Activated CD4-positive, alpha-beta T cell treated with anti-CD3 and anti-CD28 coated beads, Interleukin-2, amount 10 ng/mL, durations not matched to agents 7 days and 5 days (primary cell): Measurements from ENCODE around the gene YY1. TPM values are rescaled to one million over a fixed set of nuclear protein-coding genes. Genes with fewer than 3 reads are reported as not detected.

Experiments used
- CTCF ChIA-PET: fragments of 350-600 bp; sonication (Branson Sonifier 250); formaldehyde crosslinking; loops from one replicate; lab custom pipeline; 2021; ENCODE audit warnings: antibody characterized with exemption; lab: Charles Lee
- POLR2A ChIA-PET: fragments of 350-600 bp; sonication (Branson Sonifier 250); formaldehyde crosslinking; loops from one replicate; lab custom pipeline; 2021; ENCODE audit warnings: antibody characterized with exemption; lab: Charles Lee
- DNase-seq: peaks from one replicate; pipeline ENCODE4 v3.0.0-alpha.2; 2020
- H3K27ac Mint-ChIP-seq: one replicate; pipeline ENCODE4 v1.8.0; 2021; ENCODE audit warnings: mild to moderate bottlenecking, moderate library complexity, mixed read lengths
- H3K27me3 Mint-ChIP-seq: one replicate; pipeline ENCODE4 v1.8.0; 2021; ENCODE audit warnings: mixed read lengths
- H3K36me3 Mint-ChIP-seq: one replicate; pipeline ENCODE4 v1.8.0; 2021; ENCODE audit warnings: low read depth, mixed read lengths
- H3K4me1 Mint-ChIP-seq: one replicate; pipeline ENCODE4 v1.8.0; 2021; ENCODE audit warnings: mixed read lengths
- H3K4me3 Mint-ChIP-seq: one replicate; pipeline ENCODE4 v1.8.0; 2021; ENCODE audit warnings: mild to moderate bottlenecking, moderate library complexity, mixed read lengths
- H3K9me3 Mint-ChIP-seq: one replicate; pipeline ENCODE4 v1.8.0; 2021; ENCODE audit warnings: mixed read lengths
- total RNA-seq, 2 experiments: library from RNA; stranded (reverse); gene quantifications; one replicate each; pipeline ENCODE4 v1.2.3, GENCODE V29; 2021

Gene YY1
- total RNA-seq, 2 experiments from 2014 or later = 95.0 to 107 TPM

GRCh38 chr14:100237735-100238418, 1.1 kb upstream of the YY1 start:
- Mint-ChIP-seq H3K27ac (peak overlapping the region; percentile 94), H3K27me3 (no peaks in the 10 kb centered on the region), H3K36me3 (peaks cover 55% of the 10 kb centered on the region), H3K9me3 (no peaks in the 10 kb centered on the region), H3K4me1 (peaks cover 56% of the 10 kb centered on the region), H3K4me3 (peak overlapping the region; percentile 89)
- ChIA-PET POLR2A (no interaction called here), CTCF (interaction anchor here (1.0 to 6.5 kb wide), 5 partner anchors 11 to 48 kb away, joined by 3 to 68 read pairs (median 6); no protein-coding TSS in a partner anchor)
- DNase-seq = peak; percentile 53

GRCh38 chr14:100239211-100239839, 381 bp downstream of the YY1 start:
- peaks cover 55% of the 10 kb centered on the region for H3K4me1 Mint-ChIP-seq
- H3K9me3 Mint-ChIP-seq = no peaks in the 10 kb centered on the region
- DNase-seq = peak; percentile 20
- no peaks in the 10 kb centered on the region for H3K27me3 Mint-ChIP-seq
- H3K36me3 Mint-ChIP-seq = peaks cover 53% of the 10 kb centered on the region
- ChIA-PET CTCF (interaction anchor here (0.6 to 2.4 kb wide), 5 partner anchors 12 to 48 kb away, joined by 3 to 7 read pairs (median 6); no protein-coding TSS in a partner anchor), POLR2A (no interaction called here)
- H3K4me3 Mint-ChIP-seq = peak overlapping the region; percentile 84
- peak overlapping the region; percentile 88 for H3K27ac Mint-ChIP-seq

- peaks cover 52% of the 10 kb centered on the region for H3K4me1 Mint-ChIP-seq
- peak overlapping the region; percentile 92 for H3K27ac Mint-ChIP-seq
- peak overlapping the region; percentile 94 for H3K4me3 Mint-ChIP-seq
- peak; percentile 84 for DNase-seq
- POLR2A ChIA-PET = no interaction called here
- CTCF ChIA-PET = interaction anchor here (0.6 to 2.4 kb wide), 11 partner anchors 10 to 47 kb away, joined by 3 to 11 read pairs (median 6); no protein-coding TSS in a partner anchor
- H3K27me3 Mint-ChIP-seq = no peaks in the 10 kb centered on the region
- H3K9me3 Mint-ChIP-seq = no peaks in the 10 kb centered on the region
- H3K36me3 Mint-ChIP-seq = peaks cover 46% of the 10 kb centered on the region
These were observed 1.1 kb downstream of the YY1 start for GRCh38 chr14:100239840-100240667.

- POLR2A ChIA-PET = no interaction called here
- Mint-ChIP-seq H3K4me3 (peak overlapping the region; percentile 94), H3K4me1 (peaks cover 52% of the 10 kb centered on the region), H3K27ac (peak overlapping the region; percentile 92), H3K36me3 (peaks cover 44% of the 10 kb centered on the region), H3K9me3 (no peaks in the 10 kb centered on the region), H3K27me3 (no peaks in the 10 kb centered on the region)
- CTCF ChIA-PET = interaction anchor here (1.0 to 2.4 kb wide), 10 partner anchors 9 to 48 kb away, joined by 3 to 11 read pairs (median 6); no protein-coding TSS in a partner anchor
- no peak for DNase-seq
These were observed 1.7 kb downstream of the YY1 start for GRCh38 chr14:100240668-100241032.

GRCh38 chr14:100241279-100241678, 2.3 kb downstream of the YY1 start:
- ChIA-PET CTCF (interaction anchor here (1.0 to 2.4 kb wide), 9 partner anchors 9 to 48 kb away, joined by 3 to 11 read pairs (median 6); no protein-coding TSS in a partner anchor), POLR2A (no interaction called here)
- DNase-seq = no peak
- Mint-ChIP-seq H3K36me3 (peaks cover 40% of the 10 kb centered on the region), H3K4me3 (peak overlapping the region; percentile 94), H3K27ac (peak overlapping the region; percentile 92), H3K4me1 (peaks cover 53% of the 10 kb centered on the region), H3K27me3 (no peaks in the 10 kb centered on the region), H3K9me3 (no peaks in the 10 kb centered on the region)

- H3K4me3 Mint-ChIP-seq = peak overlapping the region; percentile 65
- DNase-seq = no peak
- CTCF ChIA-PET = interaction anchor here (0.8 kb wide), 1 partner anchor 29 kb away, joined by 7 read pairs; no protein-coding TSS in a partner anchor
- no peaks in the 10 kb centered on the region for H3K9me3 Mint-ChIP-seq
- H3K4me1 Mint-ChIP-seq = peaks cover 55% of the 10 kb centered on the region
- H3K27ac Mint-ChIP-seq = no peak overlapping the region
- peaks cover 32% of the 10 kb centered on the region for H3K36me3 Mint-ChIP-seq
- POLR2A ChIA-PET = no interaction called here
- H3K27me3 Mint-ChIP-seq = no peaks in the 10 kb centered on the region
These were observed 4.1 kb downstream of the YY1 start for GRCh38 chr14:100243020-100243419.

- peak overlapping the region; percentile 39 for H3K27ac Mint-ChIP-seq
- peaks cover 22% of the 10 kb centered on the region for H3K36me3 Mint-ChIP-seq
- peak; percentile 17 for DNase-seq
- peaks cover 69% of the 10 kb centered on the region for H3K4me1 Mint-ChIP-seq
- POLR2A ChIA-PET = no interaction called here
- no peak overlapping the region for H3K4me3 Mint-ChIP-seq
- H3K27me3 Mint-ChIP-seq = no peaks in the 10 kb centered on the region
- CTCF ChIA-PET = interaction anchor here (0.5 to 1.9 kb wide), 9 partner anchors 11 to 165 kb away, joined by 3 to 7 read pairs (median 3); no protein-coding TSS in a partner anchor
- H3K9me3 Mint-ChIP-seq = no peaks in the 10 kb centered on the region
These were observed 8.0 kb downstream of the YY1 start for GRCh38 chr14:100246809-100247428.

GRCh38 chr14:100250732-100251465, 12.0 kb downstream of the YY1 start:
- CTCF ChIA-PET = interaction anchor here (0.9 to 1.1 kb wide), 2 partner anchors 10 kb away, joined by 3 to 6 read pairs; no protein-coding TSS in a partner anchor
- peaks cover 63% of the 10 kb centered on the region for H3K4me1 Mint-ChIP-seq
- POLR2A ChIA-PET = no interaction called here
- peaks cover 15% of the 10 kb centered on the region for H3K36me3 Mint-ChIP-seq
- no peak for DNase-seq
- no peaks in the 10 kb centered on the region for H3K9me3 Mint-ChIP-seq
- H3K27ac Mint-ChIP-seq = no peak overlapping the region
- no peak overlapping the region for H3K4me3 Mint-ChIP-seq
- no peaks in the 10 kb centered on the region for H3K27me3 Mint-ChIP-seq

GRCh38 chr14:100252684-100253083, 13.7 kb downstream of the YY1 start:
- Mint-ChIP-seq H3K9me3 (no peaks in the 10 kb centered on the region), H3K27me3 (no peaks in the 10 kb centered on the region), H3K4me3 (no peak overlapping the region), H3K27ac (no peak overlapping the region), H3K4me1 (peaks cover 61% of the 10 kb centered on the region), H3K36me3 (peaks cover 24% of the 10 kb centered on the region)
- ChIA-PET POLR2A (no interaction called here), CTCF (interaction anchor here (0.6 to 1.2 kb wide), 3 partner anchors 8 to 1812 kb away, joined by 3 read pairs; no protein-coding TSS in a partner anchor)
- DNase-seq = no peak

- CTCF ChIA-PET = interaction anchor here (3.3 kb wide), 1 partner anchor 15 kb away, joined by 11 read pairs; no protein-coding TSS in a partner anchor
- Mint-ChIP-seq H3K4me1 (peaks cover 72% of the 10 kb centered on the region), H3K27me3 (no peaks in the 10 kb centered on the region), H3K9me3 (no peaks in the 10 kb centered on the region), H3K4me3 (no peak overlapping the region), H3K27ac (no peak overlapping the region), H3K36me3 (peaks cover 15% of the 10 kb centered on the region)
- DNase-seq = no peak
- POLR2A ChIA-PET = no interaction called here
These were observed 17.5 kb downstream of the YY1 start for GRCh38 chr14:100256339-100256895.

GRCh38 chr14:100261621-100262020, 22.7 kb downstream of the YY1 start:
- Mint-ChIP-seq H3K9me3 (no peaks in the 10 kb centered on the region), H3K36me3 (peaks cover 41% of the 10 kb centered on the region), H3K27ac (peak overlapping the region; percentile 27), H3K27me3 (no peaks in the 10 kb centered on the region), H3K4me1 (peaks cover 73% of the 10 kb centered on the region), H3K4me3 (no peak overlapping the region)
- peak; percentile 35 for DNase-seq
- CTCF ChIA-PET = interaction anchor here (0.6 to 1.8 kb wide), 7 partner anchors 9 to 82 kb away, joined by 3 to 7 read pairs (median 3); no protein-coding TSS in a partner anchor
- POLR2A ChIA-PET = no interaction called here
